Amygdala (tissue), 56 donors: ENCODE measurements around the gene ITGA8.
"Not testable (repeated sequence)": the region's sequence is repeated elsewhere in the genome, so short reads cannot be mapped to it uniquely, and the experiment has no call there.

ENCODE experiments used
- DNase-seq, 56 donors: peaks; one replicate each; lab custom pipeline; 2025; lab: John Stamatoyannopoulos, UW

The ITGA8 gene

GRCh38 chr10:15624401-15625196, 95.1 kb downstream of the ITGA8 start:
- no peak for DNase-seq

- DNase-seq = no peak
Observed at GRCh38 chr10:15620836-15621515, 98.7 kb downstream of the ITGA8 start.

- no peak for DNase-seq
Observed at GRCh38 chr10:15620337-15620736, 99.4 kb downstream of the ITGA8 start.

GRCh38 chr10:15609246-15609645, 110.5 kb downstream of the ITGA8 start:
- DNase-seq = no peak

- no peak for DNase-seq
Observed at GRCh38 chr10:15606377-15606776, 113.3 kb downstream of the ITGA8 start.

- no peak for DNase-seq
Observed at GRCh38 chr10:15605740-15606369, 113.9 kb downstream of the ITGA8 start.

GRCh38 chr10:15603446-15604011, 116.2 kb downstream of the ITGA8 start:
- DNase-seq = no peak

- no peak for DNase-seq
Observed at GRCh38 chr10:15601819-15602218, 117.9 kb downstream of the ITGA8 start.

- no peak for DNase-seq
Observed at GRCh38 chr10:15595260-15595659, 124.5 kb downstream of the ITGA8 start.

- DNase-seq = no peak
Observed at GRCh38 chr10:15591937-15592336, 127.8 kb downstream of the ITGA8 start.

GRCh38 chr10:15591431-15591830, 128.3 kb downstream of the ITGA8 start:
- no peak for DNase-seq

- DNase-seq = no peak
Observed at GRCh38 chr10:15588635-15589508, 130.8 kb downstream of the ITGA8 start.

- DNase-seq = no peak
Observed at GRCh38 chr10:15588151-15588550, 131.6 kb downstream of the ITGA8 start.

- DNase-seq = no peak
Observed at GRCh38 chr10:15587271-15587670, 132.5 kb downstream of the ITGA8 start.

GRCh38 chr10:15585303-15585715, 134.4 kb downstream of the ITGA8 start:
- peak in 33 of 56 donors; percentile 1 to 66 (median 20) for DNase-seq

- not testable (repeated sequence) for DNase-seq
Observed at GRCh38 chr10:15582972-15583371, 136.8 kb downstream of the ITGA8 start.

GRCh38 chr10:15579605-15580004, 140.1 kb downstream of the ITGA8 start:
- no peak for DNase-seq

GRCh38 chr10:15572531-15573045, 147.1 kb downstream of the ITGA8 start:
- DNase-seq = no peak

GRCh38 chr10:15571575-15571974, 148.1 kb downstream of the ITGA8 start:
- peak in 10 of 56 donors; percentile 1 to 83 (median 7) for DNase-seq
